ENCODE measurements around the gene RPS6KA4.

- TF ChIP-seq FOXM1 (IDR thresholded peaks at IDR 0.05; ENCODE audit: borderline replicate concordance), result no peak
- TF ChIP-seq CTBP1 (IDR thresholded peaks at IDR 0.05; ENCODE audit: borderline replicate concordance), result no peak
- no peak for TF ChIP-seq SP1 (IDR thresholded peaks at IDR 0.05)
- TF ChIP-seq ZNF384 (IDR thresholded peaks at IDR 0.05), result no peak
- TF ChIP-seq FOXA1 (IDR thresholded peaks at IDR 0.05), result no peak
- TF ChIP-seq NFRKB (IDR thresholded peaks at IDR 0.05), result no peak
- no peak for TF ChIP-seq BHLHE40 (IDR thresholded peaks at IDR 0.05; ENCODE audit: borderline replicate concordance)
- no peak for TF ChIP-seq FOXK2 (IDR thresholded peaks at IDR 0.05)
- TF ChIP-seq PKNOX1 (IDR thresholded peaks at IDR 0.05), result no peak
- no peak for TF ChIP-seq TARDBP (IDR thresholded peaks at IDR 0.05)
Observed at GRCh38 chr11:64331569-64332371, 27.2 kb upstream of the RPS6KA4 start.

All from HEK293T (cell line).